ENCODE data around the gene TTC28. TPM values are rescaled to one million over a fixed set of nuclear protein-coding genes. Genes with fewer than 3 reads are reported as not detected.

TTC28 gene
- total and polyA plus RNA-seq, 2 donors (not counting 3 experiments of a cell fraction or from before 2014, with no cell fraction given) = 16.5 to 51.1 TPM

- Histone ChIP-seq H4K20me1 (replicated peaks; ENCODE audit: control insufficient read depth, extremely low read depth, insufficient read depth, low read length) (no peaks in the 10 kb centered on the region), H3K27ac (ENCODE audit: insufficient read depth, low read depth, low read length) (no peak overlapping the region), H3K4me3 (replicated peaks in 1 of 3; ENCODE audit: insufficient read depth in 1 of 3, low read depth in 1 of 3, low read length in 3 of 3) (no peak overlapping the region), H3K9me3 (replicated peaks; ENCODE audit: control insufficient read depth, insufficient read depth, low read length) (no peaks in the 10 kb centered on the region), H2AFZ (ENCODE audit: low read depth, low read length) (no peak overlapping the region), H3K36me3 (ENCODE audit: control insufficient read depth in 2 of 2, extremely low read depth in 1 of 2, insufficient read depth in 2 of 2, low read length in 2 of 2) (no peaks in the 10 kb centered on the region), H3K9ac (replicated peaks; ENCODE audit: extremely low read depth, insufficient read depth, low read length) (no peak overlapping the region), H3K4me2 (ENCODE audit: insufficient read depth, low read length) (no peak overlapping the region), H3K9me1 (replicated peaks; ENCODE audit: control insufficient read depth, extremely low read depth, insufficient read depth, low read length) (no peaks in the 10 kb centered on the region), H3K27me3 (ENCODE audit: control insufficient read depth in 2 of 2, insufficient read depth in 2 of 2, low read length in 2 of 2) (no peaks in the 10 kb centered on the region), H3K4me1 (ENCODE audit: control insufficient read depth, extremely low read depth, insufficient read depth, low read length) (no peaks in the 10 kb centered on the region), H3K79me2 (ENCODE audit: control insufficient read depth, insufficient read depth, low read length) (no peaks in the 10 kb centered on the region)
- TF ChIP-seq MAX (IDR thresholded peaks at IDR 0.05; ENCODE audit: insufficient read depth, insufficient read length) = no peak
- no peak for TF ChIP-seq MYC (IDR thresholded peaks at IDR 0.05; ENCODE audit: low read depth, low read length)
- TF ChIP-seq GATA2 (IDR thresholded peaks at IDR 0.05; ENCODE audit: insufficient read depth, insufficient read length, low read depth, low read length) = no peak
- no peak for TF ChIP-seq CTCF (IDR thresholded peaks at IDR 0.05; ENCODE audit: extremely low read depth in 1 of 2, insufficient read depth in 1 of 2, low read depth in 1 of 2, low read length in 2 of 2)
- no peak for TF ChIP-seq JUN (IDR thresholded peaks at IDR 0.05; ENCODE audit: borderline replicate concordance, insufficient read depth, insufficient read length, low read depth)
- TF ChIP-seq FOS (IDR thresholded peaks at IDR 0.05; ENCODE audit: borderline replicate concordance, insufficient read depth, low read length) = no peak
- no peak for TF ChIP-seq POLR2AphosphoS5 (IDR thresholded peaks at IDR 0.05; ENCODE audit: insufficient read depth, low read depth, low read length)
- no peak for TF ChIP-seq POLR2A (IDR thresholded peaks at IDR 0.05; ENCODE audit: low read depth, low read length)
- TF ChIP-seq EZH2 (IDR thresholded peaks at IDR 0.05; ENCODE audit: borderline replicate concordance, low read depth, low read length, severe bottlenecking) = no peak
- CTCF ChIA-PET = interaction anchor here (0.7 to 1.0 kb wide), 2 partner anchors 31 to 170 kb away, joined by 3 to 4 read pairs; no protein-coding TSS in a partner anchor
- FAIRE-seq (no peak), DNase-seq (ENCODE audit: low read depth, low spot score) (no peak)
- intact Hi-C loops (cut with micrococcal nuclease) = no loop called here
- BruUV-seq (replicated peaks) = no TSS peak
- dilution Hi-C loops (cut with MboI; ENCODE audit: extremely low pct_ligation_motif_present, low sequenced_read_pairs) = no loop called here
- POLR2A ChIA-PET = no interaction called here
Measured at GRCh38 chr22:28222052-28222451, 457.6 kb downstream of the TTC28 start.

All from endothelial cell of umbilical vein (primary cell).